ENCODE data around the gene TBC1D2. TPM values are rescaled to one million over a fixed set of nuclear protein-coding genes. Genes with fewer than 3 reads are reported as not detected.

The TBC1D2 gene
- total RNA-seq, 2 experiments from 2014 or later: 3.1 to 5.5 TPM

DNA sequence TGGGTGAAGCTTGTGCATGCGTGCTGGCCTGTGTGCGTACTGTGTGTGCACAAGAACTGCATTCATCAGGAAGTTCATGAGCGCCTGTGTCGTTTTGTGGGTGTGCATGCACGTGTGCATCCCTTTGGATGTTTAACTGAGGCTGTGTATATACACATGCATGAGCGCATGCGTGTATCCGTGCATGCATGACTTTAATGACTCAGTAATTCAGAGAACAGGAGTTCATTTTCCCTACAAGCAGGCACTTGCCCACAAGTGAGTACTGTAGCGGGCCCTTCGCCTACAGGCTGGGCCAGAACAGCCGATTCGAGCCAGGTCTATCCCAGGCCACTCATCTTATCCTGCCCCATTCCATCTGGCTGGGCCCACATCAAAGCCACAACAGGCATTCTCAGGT is 92.8 kb downstream of the TBC1D2 start:
- Histone ChIP-seq H4K20me1 (ENCODE audit: insufficient read depth, low read length) (no peaks in the 10 kb centered on the region), H3K4me3 (ENCODE audit: low read depth, low read length, poor library complexity, severe bottlenecking) (no peak overlapping the region), H3K4me2 (ENCODE audit: low read length) (no peak overlapping the region), H3K27ac (ENCODE audit: low read depth, low read length, poor library complexity, severe bottlenecking) (no peak overlapping the region), H3K9me2 (ENCODE audit: insufficient read depth, low read length) (no peaks in the 10 kb centered on the region), H2AFZ (ENCODE audit: low read length) (no peak overlapping the region), H3K4me1 (ENCODE audit: insufficient read depth, low read length, poor library complexity, severe bottlenecking) (no peaks in the 10 kb centered on the region), H3K79me2 (ENCODE audit: insufficient read depth, low read depth, low read length) (no peaks in the 10 kb centered on the region), H3K9me3 (ENCODE audit: low read length) (no peaks in the 10 kb centered on the region), H3K36me3 (ENCODE audit: insufficient read depth, low read length) (no peaks in the 10 kb centered on the region)
- no peak for TF ChIP-seq EZH2phosphoT487 (IDR thresholded peaks at IDR 0.05; ENCODE audit: borderline replicate concordance, low read depth, low read length)
- TF ChIP-seq CTCF (conservative IDR thresholded peaks at IDR 0.05; ENCODE audit: low read length): no peak
- intact Hi-C loops (cut with micrococcal nuclease; ENCODE audit: unreplicated experiment): no loop called here
- no peak for DNase-seq (ENCODE audit: low spot score)
- no TSS peak for BruUV-seq (replicated peaks)
- ChIA-PET CTCF (ENCODE audit: unreplicated experiment) (no interaction called here), POLR2A (no interaction called here)

DNA sequence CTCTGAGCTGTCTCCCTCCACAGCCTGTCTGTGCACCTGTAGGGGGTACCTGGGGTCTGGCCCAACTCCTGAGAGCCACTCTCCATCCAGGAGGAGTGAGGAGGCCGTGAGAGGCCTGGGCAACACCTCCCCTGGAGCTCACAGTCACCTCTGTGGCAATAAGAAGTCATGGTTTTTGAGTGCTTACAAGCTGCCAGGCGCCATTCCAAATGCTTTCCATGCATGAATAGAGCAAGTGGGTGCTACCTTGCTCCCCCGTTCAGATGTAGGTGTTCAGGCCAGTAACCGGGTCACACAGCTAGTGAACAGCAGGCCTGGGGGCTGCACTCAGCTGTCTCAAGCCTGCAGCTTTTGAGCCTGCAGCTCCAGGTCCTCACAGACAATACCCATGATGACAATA is 93.6 kb downstream of the TBC1D2 start:
- Histone ChIP-seq H3K79me2 (ENCODE audit: insufficient read depth, low read depth, low read length) (no peaks in the 10 kb centered on the region), H4K20me1 (ENCODE audit: insufficient read depth, low read length) (no peaks in the 10 kb centered on the region), H2AFZ (ENCODE audit: low read length) (no peak overlapping the region), H3K4me3 (ENCODE audit: low read depth, low read length, poor library complexity, severe bottlenecking) (no peak overlapping the region), H3K9me2 (ENCODE audit: insufficient read depth, low read length) (no peaks in the 10 kb centered on the region), H3K4me1 (ENCODE audit: insufficient read depth, low read length, poor library complexity, severe bottlenecking) (no peaks in the 10 kb centered on the region), H3K36me3 (ENCODE audit: insufficient read depth, low read length) (no peaks in the 10 kb centered on the region), H3K9me3 (ENCODE audit: low read length) (no peaks in the 10 kb centered on the region), H3K27ac (ENCODE audit: low read depth, low read length, poor library complexity, severe bottlenecking) (no peak overlapping the region), H3K4me2 (ENCODE audit: low read length) (no peak overlapping the region)
- TF ChIP-seq EZH2phosphoT487 (IDR thresholded peaks at IDR 0.05; ENCODE audit: borderline replicate concordance, low read depth, low read length) (no peak), CTCF (conservative IDR thresholded peaks at IDR 0.05; ENCODE audit: low read length) (no peak)
- ChIA-PET CTCF (ENCODE audit: unreplicated experiment) (no interaction called here), POLR2A (no interaction called here)
- DNase-seq (ENCODE audit: low spot score): no peak
- BruUV-seq (replicated peaks): no TSS peak
- intact Hi-C loops (cut with micrococcal nuclease; ENCODE audit: unreplicated experiment): no loop called here

DNA sequence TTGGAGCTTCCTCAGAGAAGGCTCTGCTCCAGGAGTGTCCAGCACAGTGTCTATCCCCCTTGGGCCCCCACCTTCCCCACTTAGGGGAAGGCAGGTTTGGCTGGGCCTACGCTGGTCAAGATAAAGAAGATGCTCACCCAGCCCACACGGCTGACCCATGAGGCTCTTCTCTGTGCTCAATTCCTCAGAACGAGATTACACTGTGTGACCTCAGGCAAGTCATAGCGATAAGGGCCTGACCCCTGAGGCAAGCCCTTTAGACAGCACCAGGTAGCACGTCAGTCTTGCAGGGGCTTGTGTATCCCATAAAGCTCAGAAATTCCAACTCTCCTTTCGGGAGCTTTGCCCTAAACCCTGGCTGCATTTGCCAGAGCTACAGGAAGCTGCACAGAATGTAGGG is 95.7 kb downstream of the TBC1D2 start:
- no peak for DNase-seq (ENCODE audit: low spot score)
- no peak for TF ChIP-seq EZH2phosphoT487 (IDR thresholded peaks at IDR 0.05; ENCODE audit: borderline replicate concordance, low read depth, low read length)
- TF ChIP-seq CTCF (conservative IDR thresholded peaks at IDR 0.05; ENCODE audit: low read length): no peak
- no peaks in the 10 kb centered on the region for H3K36me3 ChIP-seq (ENCODE audit: insufficient read depth, low read length)
- no peaks in the 10 kb centered on the region for H3K9me3 ChIP-seq (ENCODE audit: low read length)
- H3K4me3 ChIP-seq (ENCODE audit: low read depth, low read length, poor library complexity, severe bottlenecking): no peak overlapping the region
- ChIA-PET POLR2A (interaction anchor here (0.5 to 0.8 kb wide), 2 partner anchors 25 to 320 kb away, joined by 3 read pairs; no protein-coding TSS in a partner anchor), CTCF (ENCODE audit: unreplicated experiment) (interaction anchor here (0.6 kb wide), 1 partner anchor 80 kb away, joined by 3 read pairs; no protein-coding TSS in a partner anchor)
- BruUV-seq (replicated peaks): no TSS peak
- H2AFZ ChIP-seq (ENCODE audit: low read length): no peak overlapping the region
- intact Hi-C loops (cut with micrococcal nuclease; ENCODE audit: unreplicated experiment): no loop called here
- H3K4me2 ChIP-seq (ENCODE audit: low read length): no peak overlapping the region
- no peaks in the 10 kb centered on the region for H3K4me1 ChIP-seq (ENCODE audit: insufficient read depth, low read length, poor library complexity, severe bottlenecking)
- H4K20me1 ChIP-seq (ENCODE audit: insufficient read depth, low read length): no peaks in the 10 kb centered on the region
- H3K79me2 ChIP-seq (ENCODE audit: insufficient read depth, low read depth, low read length): no peaks in the 10 kb centered on the region
- no peak overlapping the region for H3K27ac ChIP-seq (ENCODE audit: low read depth, low read length, poor library complexity, severe bottlenecking)
- H3K9me2 ChIP-seq (ENCODE audit: insufficient read depth, low read length): no peaks in the 10 kb centered on the region
